Measurements from ENCODE around the gene ZRANB1. TPM values are rescaled to one million over a fixed set of nuclear protein-coding genes. Genes with fewer than 3 reads are reported as not detected.

ZRANB1 gene
- total RNA-seq, 1 experiment from 2014 or later, result 23.2 TPM

DNA sequence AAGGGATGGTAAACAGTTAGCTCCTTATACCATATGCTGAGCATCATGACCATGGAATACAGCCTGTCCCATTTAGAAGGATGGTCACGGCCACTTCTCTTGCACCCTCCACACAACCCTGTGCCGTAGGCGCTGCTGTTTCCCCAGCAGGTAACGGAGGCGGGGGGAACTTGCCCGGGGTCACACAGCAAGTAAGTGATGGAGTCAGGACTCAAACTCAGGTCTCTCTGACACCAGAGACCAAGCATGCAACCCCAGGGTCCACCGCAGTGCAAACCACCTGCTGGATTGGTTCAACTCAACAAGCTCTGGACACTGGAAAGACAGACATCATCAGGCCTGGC lies 71.6 kb downstream of the ZRANB1 start:
- ChIA-PET CTCF (interaction anchor here (0.7 kb wide), 1 partner anchor 43 kb away, joined by 3 read pairs; no protein-coding TSS in a partner anchor), POLR2A (no interaction called here)
- TF ChIP-seq CTCF (IDR thresholded peaks at IDR 0.05; ENCODE audit: unreplicated experiment), result no peak
- Mint-ChIP-seq H3K4me1 (ENCODE audit: insufficient read depth, unreplicated experiment) (peaks cover 6% of the 10 kb centered on the region), H3K9me3 (ENCODE audit: unreplicated experiment) (no peaks in the 10 kb centered on the region), H3K4me3 (ENCODE audit: unreplicated experiment) (no peak overlapping the region), H3K36me3 (ENCODE audit: insufficient read depth, unreplicated experiment) (peaks cover 56% of the 10 kb centered on the region), H3K27ac (ENCODE audit: low read depth, unreplicated experiment) (no peak overlapping the region), H3K27me3 (ENCODE audit: insufficient read depth, unreplicated experiment) (no peaks in the 10 kb centered on the region)
- BruUV-seq (replicated peaks), result no TSS peak
- no peak for DNase-seq (ENCODE audit: unreplicated experiment)
- intact Hi-C loops (cut with micrococcal nuclease), result no loop called here

- POLR2A ChIA-PET, result no interaction called here
- CTCF ChIA-PET, result interaction anchor here (0.7 to 1.4 kb wide), 2 partner anchors 20 to 42 kb away, joined by 3 read pairs; no protein-coding TSS in a partner anchor
Measured at GRCh38 chr10:125014086-125014830, 72.3 kb downstream of the ZRANB1 start.

DNA sequence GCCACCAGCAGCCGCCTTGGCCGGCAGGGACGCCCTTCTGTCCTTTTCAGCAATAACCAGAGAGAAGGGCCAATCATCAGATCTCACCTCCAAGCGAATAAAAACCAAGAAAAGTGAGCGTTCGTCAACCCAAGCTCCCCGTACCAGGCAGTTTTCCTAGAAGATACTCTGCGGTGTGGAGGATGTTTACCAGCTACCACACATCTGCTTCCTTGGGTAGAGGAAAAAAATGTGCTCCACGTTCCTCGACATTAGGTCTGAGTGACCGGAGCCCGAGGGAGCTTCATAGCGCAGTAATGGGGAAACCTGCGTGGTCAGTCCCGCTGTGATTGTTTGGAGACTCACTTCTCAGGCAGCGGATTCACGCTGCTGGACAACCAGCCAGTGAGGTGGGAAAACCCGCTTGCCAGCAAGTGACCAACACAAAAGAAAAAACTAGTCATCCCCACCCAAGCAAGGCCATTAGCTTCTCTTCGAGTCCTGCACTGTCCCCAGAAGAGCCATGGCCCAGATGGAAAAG lies 73.0 kb downstream of the ZRANB1 start:
- intact Hi-C loops (cut with micrococcal nuclease), result no loop called here
- no TSS peak for BruUV-seq (replicated peaks)
- POLR2A ChIA-PET, result no interaction called here
- Mint-ChIP-seq H3K9me3 (ENCODE audit: unreplicated experiment) (no peaks in the 10 kb centered on the region), H3K27me3 (ENCODE audit: insufficient read depth, unreplicated experiment) (no peaks in the 10 kb centered on the region), H3K27ac (ENCODE audit: low read depth, unreplicated experiment) (no peak overlapping the region), H3K36me3 (ENCODE audit: insufficient read depth, unreplicated experiment) (peaks cover 50% of the 10 kb centered on the region), H3K4me1 (ENCODE audit: insufficient read depth, unreplicated experiment) (peaks cover 6% of the 10 kb centered on the region), H3K4me3 (ENCODE audit: unreplicated experiment) (no peak overlapping the region)
- CTCF ChIA-PET, result interaction anchor here (1.4 kb wide), 1 partner anchor 19 kb away, joined by 3 read pairs; no protein-coding TSS in a partner anchor
- no peak for DNase-seq (ENCODE audit: unreplicated experiment)
- no peak for TF ChIP-seq CTCF (IDR thresholded peaks at IDR 0.05; ENCODE audit: unreplicated experiment)

More at GRCh38 chr10:125014086-125014830, 72.3 kb downstream of the ZRANB1 start:
- peaks cover 6% of the 10 kb centered on the region for H3K4me1 Mint-ChIP-seq (ENCODE audit: insufficient read depth, unreplicated experiment)
- no peak overlapping the region for H3K4me3 Mint-ChIP-seq (ENCODE audit: unreplicated experiment)
- H3K9me3 Mint-ChIP-seq (ENCODE audit: unreplicated experiment), result no peaks in the 10 kb centered on the region
- peaks cover 49% of the 10 kb centered on the region for H3K36me3 Mint-ChIP-seq (ENCODE audit: insufficient read depth, unreplicated experiment)
- no peak for DNase-seq (ENCODE audit: unreplicated experiment)
- BruUV-seq (replicated peaks), result no TSS peak
- TF ChIP-seq CTCF (IDR thresholded peaks at IDR 0.05; ENCODE audit: unreplicated experiment), result no peak
- H3K27me3 Mint-ChIP-seq (ENCODE audit: insufficient read depth, unreplicated experiment), result no peaks in the 10 kb centered on the region
- H3K27ac Mint-ChIP-seq (ENCODE audit: low read depth, unreplicated experiment), result no peak overlapping the region
- intact Hi-C loops (cut with micrococcal nuclease), result no loop called here

DNA sequence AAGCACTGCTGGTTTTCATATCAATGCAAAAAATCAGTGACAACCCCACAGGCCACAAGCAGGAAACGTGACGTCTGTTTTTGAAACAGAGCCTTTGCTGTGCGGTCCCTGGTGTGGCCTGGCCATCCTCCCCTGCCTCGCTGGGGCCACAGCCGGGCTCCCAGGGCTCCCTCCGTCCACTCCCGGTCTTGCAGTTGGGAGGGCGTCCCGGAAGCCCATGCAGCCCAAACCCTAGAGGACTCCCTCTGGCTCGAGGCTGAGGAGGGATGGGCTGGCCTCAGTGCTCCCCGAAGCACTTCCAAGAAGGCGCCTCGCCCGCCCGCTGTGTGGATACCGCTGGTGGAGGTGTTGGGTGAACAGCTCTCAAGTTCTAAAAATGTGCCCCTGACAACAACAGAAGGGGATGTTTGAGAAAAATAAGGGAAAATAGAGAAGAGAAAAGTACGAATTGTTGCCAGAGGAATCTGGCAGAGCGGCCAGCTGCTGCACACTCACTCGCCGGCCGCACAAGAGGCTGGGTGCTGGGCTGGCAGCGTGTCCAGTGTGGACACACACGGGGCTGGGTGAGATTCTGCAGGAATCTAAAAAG lies 73.5 kb downstream of the ZRANB1 start:
- H3K4me1 Mint-ChIP-seq (ENCODE audit: insufficient read depth, unreplicated experiment), result peaks cover 6% of the 10 kb centered on the region
- POLR2A ChIA-PET, result no interaction called here
- peaks cover 44% of the 10 kb centered on the region for H3K36me3 Mint-ChIP-seq (ENCODE audit: insufficient read depth, unreplicated experiment)
- no peak overlapping the region for H3K4me3 Mint-ChIP-seq (ENCODE audit: unreplicated experiment)
- no peaks in the 10 kb centered on the region for H3K27me3 Mint-ChIP-seq (ENCODE audit: insufficient read depth, unreplicated experiment)
- CTCF ChIA-PET, result interaction anchor here (1.4 kb wide), 1 partner anchor 19 kb away, joined by 3 read pairs; no protein-coding TSS in a partner anchor
- intact Hi-C loops (cut with micrococcal nuclease), result no loop called here
- H3K27ac Mint-ChIP-seq (ENCODE audit: low read depth, unreplicated experiment), result no peak overlapping the region
- no peak for TF ChIP-seq CTCF (IDR thresholded peaks at IDR 0.05; ENCODE audit: unreplicated experiment)
- DNase-seq (ENCODE audit: unreplicated experiment), result no peak
- no peaks in the 10 kb centered on the region for H3K9me3 Mint-ChIP-seq (ENCODE audit: unreplicated experiment)
- BruUV-seq (replicated peaks), result no TSS peak
